Mesodermal cell (in vitro differentiated cells): Measurements from ENCODE around the gene CALML3.

Experiments
- H3K27ac ChIP-seq: 2 replicates; pipeline ENCODE4 v1.7.0; 2013; ENCODE audit warnings: mild to moderate bottlenecking, low read depth, low read length, moderate library complexity; ENCODE audit not compliant: severe bottlenecking
- H3K36me3 ChIP-seq: 2 replicates; pipeline ENCODE4 v1.7.1; 2013; ENCODE audit warnings: mild to moderate bottlenecking, low read length, moderate library complexity; ENCODE audit not compliant: control insufficient read depth, insufficient read depth
- H3K4me1 ChIP-seq: one replicate; pipeline ENCODE4 v1.7.1; 2013; ENCODE audit warnings: mild to moderate bottlenecking, low read length; ENCODE audit not compliant: insufficient read depth, control insufficient read depth, poor library complexity, severe bottlenecking
- H3K4me3 ChIP-seq: 2 replicates; pipeline ENCODE4 v1.7.0; 2013; ENCODE audit warnings: low read length, control low read depth, mild to moderate bottlenecking; ENCODE audit not compliant: insufficient read depth, poor library complexity, severe bottlenecking; ENCODE audit errors: extremely low read depth
- H3K9me3 ChIP-seq: 2 replicates; pipeline ENCODE4 v1.7.1; 2013; ENCODE audit warnings: mild to moderate bottlenecking, low read length, moderate library complexity; ENCODE audit not compliant: control insufficient read depth
- WGBS, 2 experiments: methylation state at CpG; one replicate each; pipeline ENCODE4 v1.1.5; 2013; ENCODE audit warnings: missing lambda C conversion rate in 2 of 2; ENCODE audit not compliant: insufficient coverage in 2 of 2; 5-methylcytosine and 5-hydroxymethylcytosine counted together

The CALML3 gene

GRCh38 chr10:5492929-5493576 is 31.7 kb upstream of the CALML3 start:
- Histone ChIP-seq H3K36me3 (no peaks in the 10 kb centered on the region), H3K4me3 (no peak overlapping the region), H3K9me3 (peaks cover 4% of the 10 kb centered on the region), H3K27ac (no peak overlapping the region), H3K4me1 (no peaks in the 10 kb centered on the region)
- 90 to 93% methylated on average over 8 to 10 of the region's 13 CpGs for WGBS, 2 experiments

- 75 to 87% methylated on average over 3 of the region's 3 CpGs for WGBS, 2 experiments
- Histone ChIP-seq H3K4me1 (no peaks in the 10 kb centered on the region), H3K27ac (no peak overlapping the region), H3K36me3 (no peaks in the 10 kb centered on the region), H3K9me3 (peaks cover 4% of the 10 kb centered on the region), H3K4me3 (no peak overlapping the region)
These were observed 31.1 kb upstream of the CALML3 start for GRCh38 chr10:5493691-5494090.

GRCh38 chr10:5494611-5495010 is 30.1 kb upstream of the CALML3 start:
- Histone ChIP-seq H3K27ac (no peak overlapping the region), H3K36me3 (no peaks in the 10 kb centered on the region), H3K4me3 (no peak overlapping the region), H3K9me3 (peaks cover 4% of the 10 kb centered on the region), H3K4me1 (no peaks in the 10 kb centered on the region)
- 85 to 88% methylated on average over 5 to 7 of the region's 8 CpGs for WGBS, 2 experiments

GRCh38 chr10:5496261-5497250 is 28.2 kb upstream of the CALML3 start:
- Histone ChIP-seq H3K4me3 (no peak overlapping the region), H3K27ac (no peak overlapping the region), H3K4me1 (no peaks in the 10 kb centered on the region), H3K36me3 (no peaks in the 10 kb centered on the region), H3K9me3 (peaks cover 4% of the 10 kb centered on the region)
- WGBS, 2 experiments: 94 to 95% methylated on average over 13 of the region's 25 CpGs

- WGBS, 2 experiments: 84 to 94% methylated on average over 5 to 6 of the region's 6 CpGs
- no peak overlapping the region for H3K4me3 ChIP-seq
- no peaks in the 10 kb centered on the region for H3K4me1 ChIP-seq
- H3K36me3 ChIP-seq: no peaks in the 10 kb centered on the region
- H3K9me3 ChIP-seq: peaks cover 2% of the 10 kb centered on the region
- no peak overlapping the region for H3K27ac ChIP-seq
These were observed 27.5 kb upstream of the CALML3 start for GRCh38 chr10:5497289-5497688.

GRCh38 chr10:5497948-5498730 is 26.6 kb upstream of the CALML3 start:
- H3K27ac ChIP-seq: no peak overlapping the region
- no peaks in the 10 kb centered on the region for H3K4me1 ChIP-seq
- no peaks in the 10 kb centered on the region for H3K9me3 ChIP-seq
- no peaks in the 10 kb centered on the region for H3K36me3 ChIP-seq
- WGBS, 2 experiments: 90 to 91% methylated on average over 11 to 13 of the region's 19 CpGs
- H3K4me3 ChIP-seq: no peak overlapping the region

GRCh38 chr10:5498791-5499492 is 25.8 kb upstream of the CALML3 start:
- no peaks in the 10 kb centered on the region for H3K4me1 ChIP-seq
- H3K9me3 ChIP-seq: no peaks in the 10 kb centered on the region
- H3K36me3 ChIP-seq: no peaks in the 10 kb centered on the region
- WGBS, 2 experiments: 92 to 94% methylated on average over 50 to 61 of the region's 61 CpGs
- no peak overlapping the region for H3K4me3 ChIP-seq
- H3K27ac ChIP-seq: no peak overlapping the region

GRCh38 chr10:5499493-5500140 is 25.1 kb upstream of the CALML3 start, which contains the start of gene CALML5:
TSS of gene CALML5 (minus strand) at chr10:5499570. CDS start at chr10:5499438, 132 bp downstream.
- Histone ChIP-seq H3K36me3 (no peaks in the 10 kb centered on the region), H3K9me3 (no peaks in the 10 kb centered on the region), H3K27ac (no peak within 1 kb of the TSS), H3K4me3 (no peak within 1 kb of the TSS), H3K4me1 (no peaks in the 10 kb centered on the region)
- WGBS, 2 experiments: 87 to 93% methylated on average over 6 to 7 of the region's 10 CpGs

- Histone ChIP-seq H3K9me3 (no peaks in the 10 kb centered on the region), H3K4me1 (no peaks in the 10 kb centered on the region), H3K27ac (no peak overlapping the region), H3K36me3 (no peaks in the 10 kb centered on the region), H3K4me3 (no peak overlapping the region)
- WGBS, 2 experiments: 91 to 98% methylated on average over 5 of the region's 7 CpGs
These were observed 24.5 kb upstream of the CALML3 start for GRCh38 chr10:5500162-5500670.
